GM12864 (cell line): ENCODE measurements around the gene ZNF555.
A peak's percentile ranks its signal among the peaks of the same experiment; 100 is the strongest.
"Not testable (repeated sequence)": the region's sequence is repeated elsewhere in the genome, so short reads cannot be mapped to it uniquely, and the experiment has no call there.

Source experiments
- DNase-seq: peaks from one replicate; pipeline ENCODE4 v3.0.0-alpha.2; 2011; ENCODE audit warnings: low read depth
- H3K4me3 ChIP-seq: 2 replicates; pipeline ENCODE4 v1.5.1; 2011; ENCODE audit warnings: mild to moderate bottlenecking, low read depth, low read length, control low read depth
- CTCF ChIP-seq: IDR thresholded peaks from 2 replicates; pipeline ENCODE4 v1.5.1; 2011; ENCODE audit warnings: low read depth, mild to moderate bottlenecking, moderate library complexity, low read length, control low read depth, inconsistent platforms; ENCODE audit errors: missing control alignments

Gene ZNF555

GRCh38 chr19:2813235-2814160 is 27.8 kb upstream of the ZNF555 start:
- no peak overlapping the region for H3K4me3 ChIP-seq
- no peak for TF ChIP-seq CTCF
- DNase-seq = no peak

- DNase-seq = no peak
These were observed 26.8 kb upstream of the ZNF555 start for GRCh38 chr19:2814426-2814825.

GRCh38 chr19:2815191-2815614 is 26.1 kb upstream of the ZNF555 start:
- H3K4me3 ChIP-seq = no peak overlapping the region
- no peak for DNase-seq
- TF ChIP-seq CTCF = no peak

More at GRCh38 chr19:2814426-2814825, 26.8 kb upstream of the ZNF555 start:
- no peak for TF ChIP-seq CTCF
- H3K4me3 ChIP-seq = no peak overlapping the region

- no peak for DNase-seq
- TF ChIP-seq CTCF = no peak
- H3K4me3 ChIP-seq = no peak overlapping the region
These were observed 25.4 kb upstream of the ZNF555 start for GRCh38 chr19:2815923-2816322.

GRCh38 chr19:2816641-2817040 is 24.6 kb upstream of the ZNF555 start:
- TF ChIP-seq CTCF = no peak
- no peak overlapping the region for H3K4me3 ChIP-seq
- DNase-seq = no peak

- DNase-seq, H3K4me3 ChIP-seq: not testable (repeated sequence)
These were observed 23.9 kb upstream of the ZNF555 start for GRCh38 chr19:2817237-2817829.

GRCh38 chr19:2819540-2820111 is 21.6 kb upstream of the ZNF555 start, which contains the start of gene ZNF554:
Gene ZNF554, plus strand, starts transcription at chr19:2819868. Its CDS starts 204 bp downstream, at chr19:2820072.
- DNase-seq = peak; percentile 92
- peak; percentile 98 for TF ChIP-seq CTCF
- peak within 1 kb of the TSS; percentile 58 for H3K4me3 ChIP-seq
